ENCODE measurements around the gene HYAL4.
"Not testable (repeated sequence)": the region's sequence is repeated elsewhere in the genome, so short reads cannot be mapped to it uniquely, and the experiment has no call there.

The HYAL4 gene, protein sequence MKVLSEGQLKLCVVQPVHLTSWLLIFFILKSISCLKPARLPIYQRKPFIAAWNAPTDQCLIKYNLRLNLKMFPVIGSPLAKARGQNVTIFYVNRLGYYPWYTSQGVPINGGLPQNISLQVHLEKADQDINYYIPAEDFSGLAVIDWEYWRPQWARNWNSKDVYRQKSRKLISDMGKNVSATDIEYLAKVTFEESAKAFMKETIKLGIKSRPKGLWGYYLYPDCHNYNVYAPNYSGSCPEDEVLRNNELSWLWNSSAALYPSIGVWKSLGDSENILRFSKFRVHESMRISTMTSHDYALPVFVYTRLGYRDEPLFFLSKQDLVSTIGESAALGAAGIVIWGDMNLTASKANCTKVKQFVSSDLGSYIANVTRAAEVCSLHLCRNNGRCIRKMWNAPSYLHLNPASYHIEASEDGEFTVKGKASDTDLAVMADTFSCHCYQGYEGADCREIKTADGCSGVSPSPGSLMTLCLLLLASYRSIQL

DNA sequence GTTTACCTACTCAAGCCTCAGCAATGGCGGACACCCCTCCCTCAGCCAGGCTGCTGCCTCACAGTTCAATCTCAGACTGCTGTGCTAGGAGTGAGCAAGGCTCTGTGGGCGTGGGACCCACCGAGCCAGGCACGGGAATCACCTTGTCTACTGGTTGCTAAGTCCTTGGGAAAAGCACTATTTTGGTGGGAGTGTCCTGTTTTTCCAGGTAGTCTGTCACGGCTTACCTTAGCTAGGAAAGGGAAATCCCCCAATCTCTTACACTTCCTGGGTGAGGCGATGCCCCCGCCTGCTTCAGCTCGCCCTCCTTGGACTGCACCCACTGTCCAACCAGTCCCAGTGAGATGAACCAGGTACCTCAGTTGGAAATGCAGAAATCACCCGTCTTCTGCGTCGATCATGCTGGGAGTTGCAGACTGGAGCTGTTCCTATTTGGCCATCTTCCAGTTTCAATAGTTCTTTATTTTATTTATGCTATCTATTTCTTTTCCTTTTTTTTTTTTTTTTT, at the start of gene HYAL4:
Gene HYAL4, plus strand, starts transcription at position 458 of the 508 bp plus-strand sequence. CDS start 23,105 bp downstream, outside the sequence.
- DNase-seq (ENCODE audit: low spot score), result no peak

DNA sequence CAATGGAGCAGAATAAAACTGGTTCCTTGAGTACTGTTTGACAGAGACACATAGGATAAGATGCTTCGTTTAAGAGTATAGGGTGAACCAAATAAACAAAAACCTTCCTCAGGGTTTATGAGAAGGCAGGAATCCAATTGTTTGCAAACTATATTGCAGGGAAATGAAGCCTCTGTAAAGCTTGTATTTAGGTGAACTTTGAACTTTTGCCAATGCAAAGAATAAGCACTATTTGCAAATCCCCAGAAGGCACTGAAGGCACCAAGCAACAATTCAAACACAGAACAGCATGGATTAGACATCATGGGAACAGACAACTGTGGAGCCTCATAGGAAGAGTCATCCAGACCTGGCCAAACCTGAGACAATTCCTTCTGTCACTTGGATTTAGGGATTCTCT, 49.1 kb upstream of the HYAL4 start:
- no peak for DNase-seq (ENCODE audit: low spot score)

DNA sequence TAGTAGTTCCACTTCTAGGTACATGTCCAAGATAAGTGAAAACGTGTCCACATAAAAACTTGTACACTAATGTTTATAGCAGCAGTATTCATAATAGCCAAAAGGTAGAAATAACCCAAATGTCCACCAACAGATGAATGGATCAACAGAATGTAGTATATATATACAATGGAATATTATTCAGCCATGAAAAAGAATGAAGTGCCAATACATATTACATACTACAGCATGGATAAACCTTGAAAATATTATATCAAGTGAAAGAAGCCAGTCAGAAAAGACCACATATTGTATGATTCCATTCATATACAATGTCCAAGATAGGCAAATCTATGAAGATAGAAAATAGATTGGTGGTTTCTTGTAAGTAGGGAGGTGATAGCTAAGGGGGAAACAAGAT, 48.4 kb upstream of the HYAL4 start:
- no peak for DNase-seq (ENCODE audit: low spot score)

DNA sequence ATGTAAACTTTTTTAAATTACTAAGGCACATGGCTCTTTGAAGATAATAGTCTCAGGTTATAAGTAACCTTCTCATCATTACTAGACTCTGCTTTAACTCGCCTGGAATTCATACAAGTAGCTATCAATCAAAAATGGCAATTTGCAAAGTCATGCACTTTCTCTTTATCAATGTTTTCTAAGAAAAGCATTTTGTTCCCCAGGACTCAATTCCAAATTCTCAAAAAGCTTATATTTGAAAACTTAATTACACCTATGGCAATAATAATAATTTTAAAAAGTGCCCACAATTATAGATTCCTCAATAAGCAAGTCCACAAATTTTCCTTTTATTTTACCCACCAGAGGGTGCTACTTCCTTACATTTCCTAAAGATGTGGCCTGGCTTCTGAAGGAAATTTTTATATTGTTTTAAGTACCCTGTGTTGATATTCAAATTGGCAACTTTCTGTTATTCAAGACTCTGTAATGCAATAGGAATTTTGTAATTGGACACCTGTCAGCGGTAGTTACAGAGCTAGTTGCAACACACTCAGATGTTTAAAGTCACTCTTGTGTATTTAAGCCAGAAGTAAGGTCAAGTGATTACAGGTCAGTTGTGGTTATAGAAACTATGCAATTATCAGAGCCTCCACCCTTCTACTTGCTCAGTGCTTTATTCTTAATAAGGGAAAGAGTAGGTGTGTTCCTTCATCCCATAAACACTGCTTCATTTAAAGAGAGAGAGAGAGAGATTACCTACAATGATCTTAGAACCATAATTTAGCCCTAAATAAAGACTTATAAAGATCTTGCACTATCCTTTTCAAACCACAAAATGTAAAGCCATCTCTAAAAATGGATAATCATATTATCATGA, 47.1 kb upstream of the HYAL4 start:
- DNase-seq (ENCODE audit: low spot score), result peak; percentile 12

DNA sequence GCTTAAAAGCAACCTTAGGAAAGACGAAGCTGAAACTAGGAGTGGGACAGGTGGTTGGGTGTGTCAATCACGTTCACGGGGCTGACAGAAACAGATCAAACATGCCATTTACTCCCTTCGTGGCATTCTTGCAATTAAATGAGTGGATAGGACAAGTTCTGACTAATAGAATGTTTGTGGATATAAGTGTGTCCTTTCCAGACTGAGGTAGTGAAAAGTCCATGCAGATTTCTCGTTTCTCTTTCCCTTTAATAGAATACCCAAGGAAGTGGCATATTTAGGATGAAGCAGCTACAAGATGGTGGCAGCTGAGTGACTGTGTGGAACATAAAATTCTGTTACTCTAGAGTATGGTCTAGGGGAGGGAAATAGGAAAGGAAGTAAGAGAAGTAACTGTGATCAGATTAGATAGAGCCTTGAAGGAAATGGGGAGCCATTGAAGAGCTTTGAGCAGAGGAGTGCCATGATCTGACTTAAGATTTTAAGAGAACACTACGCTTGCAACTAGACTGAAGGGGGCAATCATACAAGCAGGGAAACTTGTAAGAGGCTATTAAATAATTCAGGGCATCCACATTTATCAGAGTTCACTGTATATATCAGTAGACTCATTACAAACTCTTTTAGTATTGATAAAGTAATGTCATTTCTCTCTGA, 46.3 kb upstream of the HYAL4 start:
- no peak for DNase-seq (ENCODE audit: low spot score)

- DNase-seq (ENCODE audit: low spot score), result no peak
Observed at GRCh38 chr7:123802249-123802648, 42.7 kb upstream of the HYAL4 start.

DNA sequence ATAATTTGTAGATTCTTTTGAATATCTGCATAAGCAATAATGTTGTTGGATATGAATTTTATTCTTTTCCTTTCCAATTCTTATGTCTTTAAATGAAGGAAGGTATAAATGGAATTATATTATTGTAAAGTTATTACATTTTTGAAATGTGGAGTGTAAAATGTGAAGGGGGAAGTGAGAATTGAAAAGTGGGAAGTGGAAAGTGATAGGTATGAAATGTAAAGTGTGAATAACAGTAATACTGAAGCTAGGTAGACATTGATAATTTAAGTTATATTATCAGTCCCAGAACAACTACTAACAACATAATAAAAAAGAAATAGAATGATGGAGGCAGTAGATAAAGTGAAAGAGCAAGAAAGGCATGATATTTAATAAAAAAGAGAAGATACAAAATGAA, 39.7 kb upstream of the HYAL4 start:
- DNase-seq (ENCODE audit: low spot score), result no peak

DNA sequence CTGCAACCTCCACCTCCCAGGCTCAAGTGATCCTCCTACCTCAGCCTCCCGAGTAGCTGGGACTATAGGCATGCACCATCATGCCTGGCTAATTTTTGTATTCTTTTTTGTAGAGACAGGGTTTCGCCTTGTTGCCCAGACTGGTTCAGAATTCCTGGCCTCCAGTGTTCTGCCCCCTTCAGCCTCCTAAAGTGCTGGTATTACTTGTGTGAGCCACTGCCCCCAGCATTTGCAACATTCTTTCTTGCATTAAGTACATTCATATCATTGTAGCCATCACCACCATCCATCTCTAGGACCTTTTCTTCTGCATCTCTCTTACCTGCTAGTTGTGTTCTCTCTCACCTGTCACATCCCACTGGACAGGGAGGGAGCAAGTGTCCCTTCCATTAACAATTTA, 35.5 kb upstream of the HYAL4 start:
- no peak for DNase-seq (ENCODE audit: low spot score)

DNA sequence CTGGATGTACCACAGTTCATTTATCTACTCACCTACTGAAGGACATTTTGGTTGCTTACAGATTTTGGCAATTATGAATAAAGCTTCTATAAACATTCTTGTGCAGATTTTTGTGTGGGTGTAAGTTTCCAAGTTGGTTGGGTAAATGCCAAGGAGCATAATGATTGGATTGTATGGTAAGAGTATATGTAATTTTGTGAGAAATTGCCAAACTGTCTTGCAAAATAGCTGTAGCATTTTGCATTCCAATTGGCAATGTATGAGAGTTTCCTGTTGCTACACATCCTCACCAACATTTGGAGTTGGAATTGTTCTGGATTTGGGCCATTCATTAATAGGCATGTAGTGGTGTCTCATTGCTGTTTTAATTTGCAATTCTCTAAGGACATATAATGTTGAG, 33.9 kb upstream of the HYAL4 start:
- no peak for DNase-seq (ENCODE audit: low spot score)

DNA sequence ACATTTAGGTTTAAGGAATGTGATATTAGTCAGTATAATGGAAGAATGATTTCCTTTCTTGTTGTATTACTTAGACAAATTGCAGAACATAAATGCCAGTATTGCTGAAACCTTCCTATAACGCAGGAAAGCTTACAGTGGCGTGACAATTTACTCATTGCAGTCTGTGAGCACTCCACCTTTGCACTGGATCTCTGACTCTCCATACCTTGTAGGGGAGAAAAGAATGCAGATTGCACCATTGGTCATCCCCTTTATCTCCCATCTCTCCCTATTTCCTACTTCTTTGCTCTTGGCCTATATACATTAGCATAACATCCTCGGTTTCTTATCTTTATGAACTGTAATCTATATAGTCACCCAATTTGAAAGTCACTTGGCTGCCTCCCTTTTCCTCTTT, 28.1 kb upstream of the HYAL4 start:
- no peak for DNase-seq (ENCODE audit: low spot score)

- no peak for DNase-seq (ENCODE audit: low spot score)
Observed at GRCh38 chr7:123819001-123819400, 26.0 kb upstream of the HYAL4 start.

GRCh38 chr7:123819795-123820194, 25.2 kb upstream of the HYAL4 start:
- DNase-seq (ENCODE audit: low spot score), result not testable (repeated sequence)

GRCh38 chr7:123820864-123821263, 24.1 kb upstream of the HYAL4 start:
- no peak for DNase-seq (ENCODE audit: low spot score)

- DNase-seq (ENCODE audit: low spot score), result no peak
Observed at GRCh38 chr7:123821320-123821719, 23.6 kb upstream of the HYAL4 start.

- no peak for DNase-seq (ENCODE audit: low spot score)
Observed at GRCh38 chr7:123823898-123824753, 20.8 kb upstream of the HYAL4 start.

- no peak for DNase-seq (ENCODE audit: low spot score)
Observed at GRCh38 chr7:123824754-123825067, 20.3 kb upstream of the HYAL4 start.

DNA sequence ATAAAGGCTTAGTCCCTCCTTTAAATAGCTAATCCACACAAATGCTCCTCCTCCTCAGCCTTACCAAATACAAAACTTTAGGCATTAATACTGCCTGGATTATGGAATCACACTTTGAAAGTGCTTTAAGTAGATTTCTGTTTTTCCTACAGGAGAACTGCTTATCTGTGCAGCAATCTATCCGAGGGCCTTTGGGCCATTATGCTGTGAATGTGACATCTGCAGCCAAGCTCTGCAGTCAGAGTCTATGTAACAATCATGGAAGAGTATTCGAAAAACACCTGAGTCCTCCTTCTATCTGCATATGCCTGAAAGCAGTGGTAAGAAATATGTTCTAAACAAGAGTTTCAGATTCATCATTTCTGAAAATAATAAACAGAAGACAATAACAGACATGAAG, 16.2 kb upstream of the HYAL4 start:
- no peak for DNase-seq (ENCODE audit: low spot score)

- DNase-seq (ENCODE audit: low spot score), result no peak
Observed at GRCh38 chr7:123836656-123837055, 8.3 kb upstream of the HYAL4 start.

DNA sequence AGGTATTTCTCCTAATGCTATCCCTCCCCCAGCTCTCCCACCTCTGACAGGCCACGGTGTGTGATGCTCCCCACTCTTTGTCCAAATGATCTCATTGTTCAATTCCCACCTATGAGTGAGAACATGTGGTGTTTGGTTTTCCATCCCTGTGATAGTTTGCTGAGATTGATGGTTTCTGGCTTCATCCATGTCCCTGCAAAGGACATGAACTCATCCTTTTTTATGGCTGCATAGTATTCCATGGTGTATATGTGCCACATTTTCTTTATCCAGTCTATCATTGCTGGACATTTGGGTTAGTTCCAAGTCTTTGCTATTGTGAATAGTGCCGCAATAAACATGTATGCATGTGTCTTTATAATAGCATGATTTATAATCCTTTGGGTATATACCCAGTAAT, 5.9 kb upstream of the HYAL4 start:
- DNase-seq (ENCODE audit: low spot score), result not testable (repeated sequence)

DNA sequence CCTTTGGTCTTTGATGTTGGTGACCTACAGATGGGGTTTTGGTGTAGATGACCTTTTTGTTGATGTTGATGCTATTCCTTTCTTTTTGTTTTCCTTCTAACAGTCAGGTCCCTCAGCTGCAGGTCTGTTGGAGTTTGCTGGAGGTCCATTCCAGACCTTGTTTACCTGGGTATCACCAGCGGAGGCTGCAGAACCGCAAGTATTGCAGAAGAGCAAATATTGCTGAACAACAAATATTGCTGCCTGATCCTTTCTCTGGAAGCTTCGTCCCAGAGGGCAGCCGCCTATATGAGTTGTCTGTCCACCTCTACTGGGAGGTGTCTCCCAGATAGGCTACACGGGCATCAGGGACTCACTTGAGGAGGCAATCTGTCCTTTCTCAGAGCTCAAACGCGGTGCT, 827 bp upstream of the HYAL4 start:
- not testable (repeated sequence) for DNase-seq (ENCODE audit: low spot score)

DNA sequence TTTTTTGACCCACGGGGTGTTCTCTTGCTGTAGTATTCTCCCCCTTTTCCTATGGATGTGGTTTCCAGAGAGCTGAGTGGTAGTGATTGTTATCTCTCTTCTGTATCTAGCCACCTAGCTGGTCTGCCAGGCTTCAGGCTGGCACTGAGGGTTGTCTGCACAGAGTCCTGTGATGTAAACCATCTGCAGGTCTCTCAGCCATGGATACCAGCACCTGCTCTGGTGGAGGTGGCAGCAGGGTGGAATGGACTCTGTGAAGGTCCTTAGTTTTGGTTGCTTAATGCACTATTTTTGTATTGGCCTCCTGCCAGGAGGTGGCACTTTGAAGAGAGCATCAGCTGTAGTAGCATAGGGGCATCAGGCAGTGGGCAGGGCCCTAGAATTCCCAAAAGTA, 851 bp downstream of the HYAL4 start:
- DNase-seq (ENCODE audit: low spot score), result no peak

Measured in AG08395 (cell line).